DND-41 (cell line): ENCODE data around the gene MYLK.

Experiments
- ATAC-seq: fragments of 200-7000 bp; cut with Tn5 transposase; 3 replicates; pipeline ENCODE4 v1.9.1; 2021; ENCODE audit warnings: low read depth; ENCODE audit not compliant: insufficient read depth
- DNase-seq: peaks from one replicate; pipeline ENCODE4 v3.0.0-alpha.2; 2020
- H2AFZ ChIP-seq: 2 replicates; pipeline ENCODE4 v1.6.0; 2012; ENCODE audit warnings: low read depth, low read length
- H3K27ac ChIP-seq: 2 replicates; pipeline ENCODE4 v1.5.1; 2012; ENCODE audit warnings: low read length, inconsistent platforms
- H3K27me3 ChIP-seq: fragments of 200-600 bp; sonication (generic); 2 replicates; pipeline ENCODE4 v1.6.0; 2012; ENCODE audit warnings: low read length, mild to moderate bottlenecking, inconsistent platforms; ENCODE audit not compliant: insufficient read depth, poor library complexity
- H3K36me3 ChIP-seq: 2 replicates; pipeline ENCODE4 v1.5.1; 2012; ENCODE audit warnings: low read length, inconsistent platforms; ENCODE audit not compliant: insufficient read depth
- H3K4me1 ChIP-seq: 2 replicates; pipeline ENCODE4 v1.5.1; 2012; ENCODE audit warnings: mild to moderate bottlenecking, low read length; ENCODE audit not compliant: insufficient read depth
- H3K4me2 ChIP-seq: 2 replicates; pipeline ENCODE4 v1.6.0; 2012; ENCODE audit warnings: mild to moderate bottlenecking, moderate library complexity, low read length, inconsistent platforms; ENCODE audit not compliant: insufficient read depth
- H3K4me3 ChIP-seq, 2 experiments: fragments of 200-600 bp in 1 of 2; shearing (Covaris generic) in 1 of 2; 2 replicates each; pipeline ENCODE4 v1.5.1; 2012 to 2016; ENCODE audit warnings: inconsistent platforms in 2 of 2, low read length in 2 of 2, mild to moderate bottlenecking in 2 of 2, low read depth in 1 of 2, moderate library complexity in 1 of 2
- H3K79me2 ChIP-seq: 2 replicates; pipeline ENCODE4 v1.6.0; 2012; ENCODE audit warnings: low read length, inconsistent platforms; ENCODE audit not compliant: insufficient read depth
- H3K9ac ChIP-seq: 2 replicates; pipeline ENCODE4 v1.6.0; 2012; ENCODE audit warnings: low read depth, mild to moderate bottlenecking, inconsistent platforms, low read length, moderate library complexity
- H3K9me3 ChIP-seq: 2 replicates; pipeline ENCODE4 v1.5.1; 2012; ENCODE audit warnings: low read length, moderate library complexity, mild to moderate bottlenecking, inconsistent platforms; ENCODE audit not compliant: insufficient read depth, severe bottlenecking
- H4K20me1 ChIP-seq: 2 replicates; pipeline ENCODE4 v1.6.0; 2012; ENCODE audit warnings: low read length; ENCODE audit not compliant: insufficient read depth
- CTCF ChIP-seq: IDR thresholded peaks from 2 replicates; pipeline ENCODE4 v1.5.1; 2012; ENCODE audit warnings: borderline replicate concordance, low read length, moderate library complexity, mild to moderate bottlenecking; ENCODE audit not compliant: poor library complexity, severe bottlenecking; ENCODE audit errors: extremely low read depth
- EZH2 ChIP-seq: IDR thresholded peaks from 3 replicates; pipeline ENCODE4 v1.6.1; 2012; ENCODE audit warnings: borderline replicate concordance, low read depth, mild to moderate bottlenecking, moderate library complexity, low read length, inconsistent platforms; ENCODE audit not compliant: severe bottlenecking

Gene MYLK

DNA sequence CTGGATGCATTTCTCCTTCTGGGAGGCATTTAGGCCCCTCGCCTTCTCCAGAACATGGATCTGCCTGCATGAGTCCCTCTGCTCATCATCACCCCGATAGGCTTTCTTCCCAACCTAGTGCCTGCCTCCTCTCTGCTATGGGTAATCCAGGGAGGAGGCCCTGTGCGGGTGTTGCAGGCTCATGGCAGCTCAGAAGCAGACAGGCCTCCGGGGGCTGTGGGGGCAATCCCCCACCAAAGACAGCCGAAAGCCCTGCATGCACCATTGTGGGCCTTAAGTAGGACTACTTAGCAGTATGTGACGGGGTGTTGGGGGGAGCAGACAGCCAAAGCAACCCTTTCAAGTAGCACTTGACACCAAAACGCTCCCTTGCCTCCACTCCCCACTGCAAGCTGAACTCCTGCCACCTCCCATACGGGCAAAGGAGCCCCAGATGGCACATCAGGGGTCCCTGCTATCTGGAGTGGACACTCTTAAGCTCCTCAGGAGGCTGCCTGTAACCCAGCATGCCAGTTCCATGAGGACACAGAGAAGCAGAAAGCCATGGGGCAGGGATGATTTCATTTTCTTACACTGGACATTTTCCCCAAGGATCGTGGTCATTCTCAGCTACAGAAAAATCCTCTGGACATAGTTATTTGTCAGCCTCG, 200.5 kb downstream of the MYLK start:
- Histone ChIP-seq H3K9ac (no peak overlapping the region), H2AFZ (no peak overlapping the region), H3K4me3 (no peak overlapping the region), H3K4me1 (no peaks in the 10 kb centered on the region), H3K27ac (no peak overlapping the region), H4K20me1 (peaks cover 3% of the 10 kb centered on the region; the same call in 1 of the 2 replicates), H3K36me3 (no peaks in the 10 kb centered on the region), H3K9me3 (no peaks in the 10 kb centered on the region), H3K4me2 (no peak overlapping the region), H3K27me3 (peaks cover 31% of the 10 kb centered on the region), H3K79me2 (no peaks in the 10 kb centered on the region)
- DNase-seq: no peak
- no peak for ATAC-seq
- no peak for TF ChIP-seq CTCF
- TF ChIP-seq EZH2: no peak

DNA sequence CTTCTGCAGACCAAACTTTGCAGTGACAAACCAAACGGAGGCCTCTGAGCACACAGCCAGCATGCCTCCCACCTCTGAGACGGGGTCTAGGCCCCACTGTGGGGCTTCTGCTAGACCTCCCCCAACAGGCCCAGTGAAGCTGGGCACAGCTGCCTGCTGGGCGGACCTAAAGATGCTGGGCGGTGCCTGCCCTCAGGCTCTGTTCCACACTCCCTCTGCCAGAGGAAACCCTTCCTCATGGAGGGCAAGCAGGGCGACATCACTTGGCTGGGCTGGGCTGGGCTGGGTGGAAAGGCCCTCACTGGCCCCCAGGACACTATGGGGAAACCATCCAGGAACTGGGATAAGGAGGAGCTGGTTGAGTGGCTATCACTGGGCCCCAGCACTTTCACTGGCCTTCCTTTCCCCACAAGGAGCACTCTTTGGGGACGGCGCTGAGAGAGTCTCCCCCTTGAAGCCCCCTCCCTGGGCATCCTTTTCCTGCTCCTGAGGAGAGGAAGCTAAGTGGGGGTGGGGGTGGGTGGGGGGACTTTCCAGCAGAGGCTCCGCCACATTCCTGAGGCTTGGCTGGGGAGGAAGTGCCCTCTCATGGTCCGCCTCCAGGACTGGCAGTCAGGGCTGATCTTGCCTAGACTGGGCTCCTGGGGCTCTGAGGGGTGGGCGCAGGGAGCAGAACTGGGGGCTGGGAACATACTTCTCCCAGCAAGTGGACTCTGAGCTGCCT, 201.2 kb downstream of the MYLK start:
- no peaks in the 10 kb centered on the region for H3K4me1 ChIP-seq
- H3K4me2 ChIP-seq: no peak overlapping the region
- no peak overlapping the region for H2AFZ ChIP-seq
- no peaks in the 10 kb centered on the region for H3K9me3 ChIP-seq
- TF ChIP-seq CTCF: no peak
- no peak for TF ChIP-seq EZH2
- DNase-seq (no peak), ATAC-seq (no peak)
- no peak overlapping the region for H3K4me3 ChIP-seq
- H3K27me3 ChIP-seq: peaks cover 31% of the 10 kb centered on the region
- H3K9ac ChIP-seq: no peak overlapping the region
- no peak overlapping the region for H3K27ac ChIP-seq
- peaks cover 3% of the 10 kb centered on the region; the same call in 1 of the 2 replicates for H4K20me1 ChIP-seq
- H3K36me3 ChIP-seq: no peaks in the 10 kb centered on the region
- H3K79me2 ChIP-seq: no peaks in the 10 kb centered on the region

DNA sequence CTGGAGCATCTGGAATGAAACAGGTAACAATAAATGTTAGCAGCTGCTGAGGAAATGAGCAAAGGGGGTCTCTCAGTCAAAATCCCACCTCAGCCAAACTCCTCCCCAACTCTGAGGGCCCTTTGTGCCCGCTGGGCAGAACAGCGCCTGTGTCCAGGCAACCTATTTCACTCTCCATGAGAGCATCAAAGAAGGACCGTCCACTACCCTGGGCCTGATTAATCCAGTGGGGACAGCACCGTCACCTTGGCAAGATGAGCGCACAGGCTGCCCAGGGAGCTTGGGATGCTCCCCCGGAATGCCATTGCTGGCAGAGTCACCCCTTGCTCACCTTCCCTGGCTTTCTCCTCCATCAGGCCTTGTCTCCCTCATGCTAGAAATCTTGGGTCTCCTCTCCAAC, 201.8 kb downstream of the MYLK start:
- peaks cover 3% of the 10 kb centered on the region; the same call in 1 of the 2 replicates for H4K20me1 ChIP-seq
- H3K4me1 ChIP-seq: no peaks in the 10 kb centered on the region
- H3K9me3 ChIP-seq: no peaks in the 10 kb centered on the region
- no peak overlapping the region for H3K4me3 ChIP-seq
- H2AFZ ChIP-seq: no peak overlapping the region
- no peak overlapping the region for H3K9ac ChIP-seq
- peaks cover 30% of the 10 kb centered on the region for H3K27me3 ChIP-seq
- no peak for DNase-seq
- H3K79me2 ChIP-seq: no peaks in the 10 kb centered on the region
- no peaks in the 10 kb centered on the region for H3K36me3 ChIP-seq
- no peak for ATAC-seq
- no peak overlapping the region for H3K27ac ChIP-seq
- no peak overlapping the region for H3K4me2 ChIP-seq
- TF ChIP-seq CTCF (no peak), EZH2 (no peak)
